HepG2 (cell line): ENCODE measurements around the gene B3GNT8. TPM values are rescaled to one million over a fixed set of nuclear protein-coding genes. Genes with fewer than 3 reads are reported as not detected.

Experiments
- BORCS8-MEF2B ChIP-seq: sonication (generic); formaldehyde crosslinking; IDR thresholded peaks from 2 replicates; pipeline ENCODE4 v1.8.0; 2022; ENCODE audit warnings: mild to moderate bottlenecking, missing genetic modification reagents
- CC2D1A ChIP-seq: sonication (generic); formaldehyde crosslinking; IDR thresholded peaks from 2 replicates; pipeline ENCODE4 v1.8.1; 2023; ENCODE audit warnings: mild to moderate bottlenecking, missing genetic modification reagents
- EEA1 ChIP-seq: sonication (generic); formaldehyde crosslinking; IDR thresholded peaks from 2 replicates; pipeline ENCODE4 v1.5.1; 2020; ENCODE audit warnings: mild to moderate bottlenecking, missing genetic modification reagents, borderline replicate concordance
- GRHL1 ChIP-seq: sonication (generic); formaldehyde crosslinking; conservative IDR thresholded peaks from 2 replicates; pipeline ENCODE4 v1.8.0; 2022; ENCODE audit warnings: missing genetic modification reagents
- LRRFIP1 ChIP-seq: sonication (generic); formaldehyde crosslinking; conservative IDR thresholded peaks from 2 replicates; pipeline ENCODE4 v1.4.0; 2020; ENCODE audit warnings: missing genetic modification reagents
- MIER2 ChIP-seq: IDR thresholded peaks from 2 replicates; pipeline ENCODE4 v1.6.1; 2016; ENCODE audit warnings: missing biosample characterization, missing genetic modification reagents
- PAXIP1 ChIP-seq: sonication (generic); formaldehyde crosslinking; conservative IDR thresholded peaks from 2 replicates; pipeline ENCODE4 v1.4.0; 2020; ENCODE audit warnings: mild to moderate bottlenecking, missing genetic modification reagents, moderate library complexity
- PHF5A ChIP-seq: IDR thresholded peaks from one replicate; pipeline ENCODE4 v1.6.1; 2018; ENCODE audit warnings: low read depth, missing genetic modification reagents; ENCODE audit not compliant: unreplicated experiment
- POLR2AphosphoS5 ChIP-seq: IDR thresholded peaks from 2 replicates; pipeline ENCODE4 v1.6.1; 2012; ENCODE audit warnings: low read depth, low read length
- POLR2G ChIP-seq: fragments of 200-400 bp; formaldehyde crosslinking; IDR thresholded peaks from 2 replicates; pipeline ENCODE4 v1.6.1; 2018; ENCODE audit warnings: mild to moderate bottlenecking, low read depth, low read length, moderate library complexity
- PPARG ChIP-seq: conservative IDR thresholded peaks from 2 replicates; pipeline ENCODE4 v1.6.1; 2016; ENCODE audit warnings: missing biosample characterization, missing genetic modification reagents
- RAD21 ChIP-seq: fragments of 450-650 bp; formaldehyde crosslinking; IDR thresholded peaks from 2 replicates; pipeline ENCODE4 v1.5.0; 2020; ENCODE audit warnings: mild to moderate bottlenecking
- RBM22 ChIP-seq: fragments of 200-400 bp; formaldehyde crosslinking; optimal IDR thresholded peaks from 2 replicates; pipeline ENCODE3; 2017; ENCODE audit warnings: mild to moderate bottlenecking, low read length, moderate library complexity
- SETDB1 ChIP-seq: sonication (generic); formaldehyde crosslinking; IDR thresholded peaks from 2 replicates; pipeline ENCODE4 v1.5.1; 2020; ENCODE audit warnings: missing genetic modification reagents, mild to moderate bottlenecking, borderline replicate concordance
- TAF1 ChIP-seq: sonication (generic); formaldehyde crosslinking; IDR thresholded peaks from 2 replicates; pipeline ENCODE4 v1.4.0; 2020; ENCODE audit warnings: missing genetic modification reagents
- ZFP41 ChIP-seq: sonication (generic); formaldehyde crosslinking; IDR thresholded peaks from 2 replicates; pipeline ENCODE4 v1.4.0; 2020; ENCODE audit warnings: mild to moderate bottlenecking, missing genetic modification reagents, borderline replicate concordance
- ZNF232 ChIP-seq: sonication (generic); formaldehyde crosslinking; IDR thresholded peaks from 2 replicates; pipeline ENCODE4 v1.4.0; 2020; ENCODE audit warnings: missing genetic modification reagents, borderline replicate concordance
- ZSCAN5A ChIP-seq: sonication (generic); formaldehyde crosslinking; IDR thresholded peaks from 2 replicates; pipeline ENCODE4 v1.8.0; 2022; ENCODE audit warnings: mild to moderate bottlenecking, missing genetic modification reagents, borderline replicate concordance
- ZUFSP ChIP-seq: sonication (generic); formaldehyde crosslinking; IDR thresholded peaks from 2 replicates; pipeline ENCODE4 v1.9.0; 2021; ENCODE audit warnings: missing genetic modification reagents, mild to moderate bottlenecking, borderline replicate concordance
- polyA plus RNA-seq, 8 experiments: library from polyadenylated mRNA; depleted of rRNA in 3 of 8; stranded (reverse) in 7 of 8; unstranded in 1 of 8; fragments of >200 nt; fragmentation: Illumina TruSeq in 4 of 8; extraction: Trizol in 4 of 8; gene quantifications; 2 replicates each; pipeline versions ENCODE4 v1.2.1 to v1.2.3, GENCODE V29; 2011 to 2016; ENCODE audit warnings: low read depth in 4 of 8, missing spikeins in 1 of 8, mixed read lengths in 1 of 8; ENCODE audit not compliant: insufficient read depth in 1 of 8
- total RNA-seq, 5 experiments: library from RNA; depleted of rRNA; stranded (reverse); fragments of >200 nt; fragmentation: Illumina TruSeq; extraction: Trizol; gene quantifications; 2 replicates each; pipeline ENCODE4 v1.2.3, GENCODE V29; 2016; ENCODE audit warnings: low read depth in 1 of 5

B3GNT8 gene
- total and polyA plus RNA-seq, 2 of the 13 experiments (the other 11 are each of a cell fraction or from before 2014, with no cell fraction given), result 0.26 to 1.9 TPM

GRCh38 chr19:41426952-41427646 lies at the start of gene B3GNT8 (continued):
- no peak for TF ChIP-seq ZSCAN5A (CRISPR knock-in tag)
- TF ChIP-seq CC2D1A (CRISPR knock-in tag), result no peak
- TF ChIP-seq EEA1 (CRISPR knock-in tag), result no peak
- TF ChIP-seq GRHL1, result no peak
- TF ChIP-seq RAD21 (CRISPR knock-in tag), result no peak
- 0 out of 2 replicates have a peak, but pooled peaks have one; percentile 44 for TF ChIP-seq PPARG (CRISPR knock-in tag)
- TF ChIP-seq ZUFSP, result no peak
- TF ChIP-seq PHF5A (CRISPR knock-in tag), result no peak
- TF ChIP-seq MIER2 (CRISPR knock-in tag), result no peak
- TF ChIP-seq RBM22, result no peak
- TF ChIP-seq SETDB1, result no peak
- TF ChIP-seq LRRFIP1 (CRISPR knock-in tag), result no peak
- TF ChIP-seq BORCS8-MEF2B (CRISPR knock-in tag), result no peak
- peak; percentile 65 for TF ChIP-seq POLR2AphosphoS5
- TF ChIP-seq ZNF232 (CRISPR knock-in tag), result no peak
- peak; percentile 68 for TF ChIP-seq TAF1 (CRISPR knock-in tag)
- TF ChIP-seq PAXIP1 (CRISPR knock-in tag), result peak; percentile 48
- TF ChIP-seq POLR2G, result peak; percentile 76
- no peak for TF ChIP-seq ZFP41 (CRISPR knock-in tag)
